NCI-H146 (cell line): ENCODE data around the gene ODF4.

Source experiments
- DNase-seq: peaks from one replicate; lab custom pipeline; 2025; lab: John Stamatoyannopoulos, UW

ODF4 gene, protein sequence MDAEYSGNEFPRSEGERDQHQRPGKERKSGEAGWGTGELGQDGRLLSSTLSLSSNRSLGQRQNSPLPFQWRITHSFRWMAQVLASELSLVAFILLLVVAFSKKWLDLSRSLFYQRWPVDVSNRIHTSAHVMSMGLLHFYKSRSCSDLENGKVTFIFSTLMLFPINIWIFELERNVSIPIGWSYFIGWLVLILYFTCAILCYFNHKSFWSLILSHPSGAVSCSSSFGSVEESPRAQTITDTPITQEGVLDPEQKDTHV

DNA sequence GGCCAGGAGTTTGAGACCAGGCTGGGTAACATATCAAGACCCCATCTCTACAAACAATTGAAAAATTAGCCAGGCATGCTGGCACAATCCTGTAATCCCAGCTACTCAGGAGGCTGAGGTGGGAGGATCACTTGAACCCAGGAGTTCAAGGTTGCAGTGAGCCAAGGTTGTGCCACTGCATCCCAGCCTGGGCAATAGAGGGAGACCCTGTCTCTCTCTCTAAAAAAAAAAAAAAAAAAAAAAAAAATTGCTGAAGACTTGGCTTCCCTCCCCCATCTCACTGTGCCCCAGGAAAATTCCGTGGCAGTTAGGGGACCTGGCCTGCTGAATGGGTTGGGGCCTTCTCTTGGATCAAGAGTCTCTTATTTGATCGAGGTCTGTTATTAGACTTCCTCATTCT is at the start of gene ODF4:
TSS of gene ODF4 (plus strand) at position 301 of the 400 bp plus-strand sequence. CDS start 212 bp downstream, outside the sequence.
- no peak for DNase-seq

- DNase-seq = no peak
Measured at GRCh38 chr17:8290043-8290442, 49.6 kb upstream of the ODF4 start.

- no peak for DNase-seq
Measured at GRCh38 chr17:8292639-8293395, 46.8 kb upstream of the ODF4 start.

- no peak for DNase-seq
Measured at GRCh38 chr17:8294361-8294760, 45.3 kb upstream of the ODF4 start.

GRCh38 chr17:8294814-8295316 is 44.8 kb upstream of the ODF4 start:
- no peak for DNase-seq

DNA sequence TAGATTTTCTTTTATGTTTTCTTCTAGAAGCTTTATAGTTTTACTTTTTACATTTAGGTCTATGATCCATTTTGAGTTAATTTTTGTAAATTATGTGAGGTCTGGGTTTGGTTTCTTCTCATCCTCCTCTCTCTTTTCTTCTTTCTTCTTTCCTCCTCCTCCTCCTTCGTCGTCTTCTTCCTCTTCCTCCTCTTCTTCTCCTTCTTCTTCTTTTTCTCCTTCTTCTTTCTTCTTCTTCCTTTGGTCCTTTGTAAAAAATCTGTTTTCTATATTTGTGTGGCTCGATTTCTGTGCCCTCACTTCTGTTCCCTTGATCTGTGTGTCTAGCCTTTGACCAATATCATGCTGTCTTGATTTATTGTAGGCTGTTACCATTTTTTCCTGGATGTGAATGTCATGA is 39.4 kb upstream of the ODF4 start:
- no peak for DNase-seq

DNA sequence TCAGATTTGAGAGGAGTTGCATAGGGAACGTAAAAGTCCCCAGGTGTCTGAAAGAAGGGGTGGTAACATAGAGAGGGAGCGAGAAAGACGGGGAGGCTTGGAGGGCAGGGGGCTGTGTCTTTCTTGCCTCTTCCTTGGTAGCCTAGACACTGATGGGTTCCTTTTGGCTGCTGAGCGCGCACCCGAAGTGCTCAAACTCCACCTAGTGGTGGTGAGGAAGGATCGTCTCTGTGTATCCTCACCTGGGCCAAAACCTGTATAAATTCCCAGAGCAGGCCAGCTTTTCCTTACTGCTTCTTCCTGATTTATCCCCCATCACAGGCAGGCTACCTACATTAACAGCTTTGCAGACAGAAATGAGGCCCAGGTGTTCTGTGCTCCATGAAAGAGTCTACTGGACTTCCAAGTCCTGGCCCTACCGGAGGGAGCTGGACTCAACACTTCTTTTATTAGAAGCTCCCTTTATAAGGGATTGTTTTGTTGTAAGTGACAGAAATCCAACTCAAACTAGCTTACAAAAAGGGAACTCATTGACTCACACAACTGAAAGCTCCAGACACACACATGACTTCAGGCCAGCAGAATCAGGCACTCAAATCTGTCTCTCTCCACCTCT is 38.9 kb upstream of the ODF4 start:
- DNase-seq = peak; percentile 76

DNA sequence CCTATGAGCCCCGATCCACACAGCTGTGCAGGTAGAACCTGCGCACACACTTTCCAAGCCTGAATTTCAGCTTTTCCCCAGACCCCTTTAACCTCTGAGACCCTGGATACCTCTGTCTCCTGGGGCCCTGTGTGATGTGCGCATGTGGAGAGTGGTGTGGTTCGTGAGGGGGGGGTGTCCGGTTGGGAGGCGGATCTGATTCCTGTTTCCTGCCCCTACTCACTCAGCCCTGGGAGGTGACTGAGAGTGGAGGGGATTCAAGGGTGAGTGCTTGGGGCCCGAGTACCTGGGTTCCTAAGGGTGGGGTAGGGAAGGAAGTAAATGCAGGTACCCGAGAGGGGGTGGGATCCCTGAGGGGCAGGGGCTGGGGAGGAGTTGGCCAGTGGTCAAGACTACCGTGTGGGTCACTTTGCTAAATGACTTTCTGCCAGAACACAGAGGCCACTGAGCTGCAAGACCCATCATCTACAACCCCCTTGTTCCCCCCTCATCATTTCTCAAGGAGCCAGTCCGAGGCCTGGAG is 29.0 kb upstream of the ODF4 start:
- no peak for DNase-seq

DNA sequence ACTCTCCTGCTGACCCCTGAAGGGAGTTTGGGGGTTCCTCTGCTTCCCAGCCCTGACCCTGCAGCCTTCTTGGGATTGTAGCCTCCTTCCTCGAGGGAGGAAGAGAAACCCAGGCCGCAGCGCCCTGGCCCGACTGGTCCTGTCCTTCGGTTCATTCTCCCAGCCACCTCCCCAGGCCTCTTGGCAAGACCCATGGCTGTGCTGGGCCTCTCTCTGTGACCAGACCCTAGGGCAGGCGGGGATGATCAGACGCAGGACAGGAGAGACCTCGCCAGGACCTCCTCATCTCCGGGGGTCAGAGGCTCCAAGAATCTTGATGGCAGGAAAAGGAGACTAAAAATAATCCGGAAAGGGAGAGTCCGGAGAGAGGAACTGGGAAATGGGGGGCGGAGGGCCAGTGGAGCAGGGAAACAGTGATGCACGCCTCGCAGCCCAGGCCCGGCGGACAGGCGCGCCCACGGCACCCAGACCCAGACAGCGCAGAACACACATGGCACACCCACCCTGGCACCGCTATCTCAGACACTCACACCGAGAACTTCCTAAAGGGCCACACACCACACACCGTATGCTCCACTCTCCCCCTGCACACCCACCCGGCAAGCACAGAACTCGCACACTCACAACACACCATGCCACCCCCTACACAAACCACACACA is 28.4 kb upstream of the ODF4 start:
- no peak for DNase-seq

DNA sequence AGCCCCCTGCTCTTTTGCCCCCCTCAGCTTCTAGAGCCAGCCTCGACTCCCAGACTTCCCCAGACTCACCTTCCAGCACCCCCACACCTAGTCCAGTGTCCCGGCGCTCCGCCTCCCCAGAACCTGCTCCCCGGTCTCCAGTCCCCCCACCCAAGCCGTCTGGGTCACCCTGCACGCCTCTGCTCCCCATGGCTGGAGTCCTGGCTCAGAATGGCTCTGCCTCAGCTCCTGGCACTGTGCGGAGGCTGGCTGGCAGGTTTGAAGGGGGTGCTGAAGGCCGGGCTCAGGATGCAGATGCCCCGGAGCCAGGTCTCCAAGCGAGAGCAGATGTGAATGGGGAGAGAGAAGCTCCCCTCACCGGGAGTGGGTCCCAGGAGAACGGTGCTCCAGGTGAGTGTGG is 27.4 kb upstream of the ODF4 start:
- no peak for DNase-seq

- DNase-seq = no peak
Measured at GRCh38 chr17:8312726-8313600, 26.7 kb upstream of the ODF4 start.

DNA sequence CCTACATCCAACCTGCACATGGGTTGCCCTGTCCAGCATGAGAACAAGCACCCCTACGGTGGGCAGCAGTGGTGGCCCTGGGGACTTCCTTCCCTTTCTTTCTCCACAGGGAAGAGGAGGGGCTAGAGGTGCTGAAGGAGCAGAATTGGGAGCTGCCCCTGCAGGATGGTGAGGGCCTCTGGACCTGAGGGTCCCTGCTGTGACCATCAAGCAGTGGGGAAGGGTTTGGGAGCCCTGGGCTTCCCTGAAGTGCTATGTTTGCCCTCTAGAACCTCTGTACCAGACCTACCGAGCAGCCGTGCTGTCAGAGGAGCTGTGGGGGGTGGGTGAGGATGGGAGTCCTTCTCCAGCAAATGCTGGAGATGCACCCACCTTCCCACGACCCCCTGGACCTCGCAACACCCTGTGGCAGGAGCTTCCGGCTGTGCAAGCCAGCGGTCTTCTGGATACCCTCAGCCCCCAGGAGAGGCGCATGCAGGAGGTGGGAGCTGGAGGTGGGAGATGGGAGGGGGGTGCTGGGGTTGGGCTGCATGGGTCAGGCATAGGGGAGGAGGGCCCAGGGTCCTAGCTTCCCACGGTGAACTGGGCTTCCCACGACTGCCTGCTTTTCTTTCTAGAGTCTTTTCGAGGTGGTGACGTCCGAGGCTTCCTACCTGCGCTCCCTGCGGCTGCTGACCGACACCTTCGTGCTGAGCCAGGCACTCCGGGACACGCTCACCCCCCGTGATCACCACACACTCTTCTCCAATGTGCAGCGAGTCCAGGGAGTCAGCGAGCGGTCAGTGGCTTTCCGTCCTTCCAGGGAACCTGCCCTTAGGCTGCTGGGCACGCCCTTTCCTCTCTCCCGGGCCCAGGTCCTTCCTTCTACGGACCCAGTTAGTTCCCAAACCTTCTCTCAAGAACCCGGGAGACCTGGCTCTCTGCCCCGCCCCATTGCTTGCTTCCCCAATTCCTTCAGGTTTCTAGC is 24.6 kb upstream of the ODF4 start:
- peak; percentile 38 for DNase-seq

- DNase-seq = peak; percentile 59
Measured at GRCh38 chr17:8315764-8316217, 23.8 kb upstream of the ODF4 start.

DNA sequence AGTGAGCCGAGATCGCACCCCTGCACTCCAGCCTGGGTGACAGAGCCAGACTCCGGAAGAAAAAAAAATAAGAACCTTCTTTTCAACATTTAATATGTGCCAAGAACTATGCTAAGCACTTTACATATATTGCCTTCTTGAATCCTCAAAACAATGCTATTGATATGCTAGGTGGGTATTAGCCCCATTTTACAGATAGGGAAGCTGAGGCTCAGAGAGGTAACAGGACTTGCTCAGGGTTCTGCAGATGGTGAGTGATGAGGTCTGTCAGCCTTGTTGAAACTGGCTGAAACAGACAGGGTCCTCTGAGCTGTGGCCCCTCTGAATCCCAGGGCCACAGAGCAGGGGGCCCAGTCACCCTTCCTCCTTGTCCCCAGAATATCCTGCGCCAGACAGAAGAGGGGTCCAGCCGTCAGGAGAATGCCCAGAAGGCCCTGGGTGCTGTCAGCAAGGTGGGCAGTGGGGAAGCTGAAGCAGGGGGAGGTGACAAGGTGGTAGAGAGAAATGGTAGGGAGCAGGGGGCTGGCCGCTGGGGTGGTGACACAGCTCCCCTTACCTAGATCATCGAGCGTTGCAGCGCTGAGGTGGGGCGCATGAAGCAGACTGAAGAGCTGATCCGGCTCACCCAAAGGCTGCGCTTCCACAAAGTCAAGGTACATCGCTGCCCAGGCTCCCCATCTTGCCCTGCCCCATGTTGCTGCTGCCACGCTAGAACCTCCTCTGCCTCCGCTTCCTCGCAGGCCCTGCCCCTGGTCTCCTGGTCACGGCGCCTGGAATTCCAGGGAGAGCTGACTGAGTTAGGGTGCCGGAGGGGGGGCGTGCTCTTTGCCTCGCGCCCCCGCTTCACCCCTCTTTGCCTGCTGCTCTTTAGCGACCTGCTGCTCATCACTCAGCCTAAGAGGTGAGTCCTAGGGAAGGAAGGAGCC is 21.4 kb upstream of the ODF4 start:
- no peak for DNase-seq

DNA sequence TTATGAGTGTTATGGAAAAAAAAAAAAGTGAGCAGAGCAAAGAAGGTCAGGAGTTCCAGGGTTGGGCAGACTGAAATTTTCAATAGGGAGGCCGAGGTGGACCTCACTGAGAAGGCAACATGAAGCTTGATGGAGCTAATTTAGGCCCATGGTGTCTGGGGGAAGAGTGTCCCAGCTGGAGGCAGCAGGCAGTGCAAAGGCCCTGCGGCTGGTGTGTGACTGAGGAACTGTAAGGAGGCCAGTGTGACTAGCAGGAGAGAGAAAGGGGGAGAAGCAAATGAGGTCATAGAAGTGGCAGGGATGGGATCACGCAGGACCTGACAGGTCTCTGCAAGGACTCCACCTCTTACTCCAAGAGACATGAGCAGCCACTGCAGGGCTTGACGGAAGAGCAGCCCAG is 19.4 kb upstream of the ODF4 start:
- no peak for DNase-seq

DNA sequence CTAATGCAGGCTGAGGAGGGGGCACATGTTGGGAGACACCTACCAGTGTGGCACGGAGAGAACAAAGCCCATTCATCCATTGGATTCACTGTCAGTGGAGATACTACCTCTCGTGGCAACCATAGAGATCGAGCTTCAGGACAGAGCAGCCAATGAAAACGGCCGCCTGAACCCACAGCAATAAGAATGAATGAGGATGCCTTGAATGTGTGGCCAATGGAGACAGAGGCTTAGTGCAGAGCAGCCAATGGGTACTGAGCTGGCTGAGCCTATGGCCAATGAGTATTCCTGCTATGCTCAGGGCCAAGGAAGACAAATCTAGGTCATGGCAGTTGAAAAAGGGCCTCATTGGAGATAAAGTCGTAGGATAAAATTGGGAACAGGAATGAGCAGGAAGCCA is 18.6 kb upstream of the ODF4 start:
- DNase-seq = no peak

GRCh38 chr17:8322061-8322460 is 17.6 kb upstream of the ODF4 start:
- DNase-seq = no peak

GRCh38 chr17:8324132-8324531 is 15.5 kb upstream of the ODF4 start:
- no peak for DNase-seq

- DNase-seq = no peak
Measured at GRCh38 chr17:8324923-8325322, 14.7 kb upstream of the ODF4 start.
